Lung (tissue), 12 donors: ENCODE measurements around the gene NYAP2. TPM values are rescaled to one million over a fixed set of nuclear protein-coding genes. Genes with fewer than 3 reads are reported as not detected.

ENCODE experiments used
- ATAC-seq: fragments of 200-7000 bp; cut with Tn5 transposase; one replicate; pipeline ENCODE4 v1.9.1; 2020; ENCODE audit warnings: moderate number of reproducible peaks; ENCODE audit not compliant: insufficient read depth, low FRiP score
- DNase-seq, 3 donors: peaks; one replicate each; pipeline ENCODE4 v3.0.0-alpha.2; 2013 to 2017
- H3K27ac ChIP-seq, 2 donors: one replicate each; pipeline ENCODE4 v1.5.1; 2013; ENCODE audit warnings: mild to moderate bottlenecking in 2 of 2, moderate library complexity in 2 of 2, control low read depth in 1 of 2, inconsistent platforms in 1 of 2, low read depth in 1 of 2, low read length in 1 of 2
- H3K27me3 ChIP-seq, 3 donors: one replicate each; pipeline ENCODE4 v1.5.1; 2013; ENCODE audit warnings: low read length in 2 of 3; ENCODE audit not compliant: control insufficient read depth in 3 of 3, insufficient read depth in 3 of 3
- H3K36me3 ChIP-seq, 4 donors: one replicate each; pipeline ENCODE4 v1.5.1; 2013; ENCODE audit warnings: low read length in 4 of 4, mild to moderate bottlenecking in 1 of 4, moderate library complexity in 1 of 4; ENCODE audit not compliant: control insufficient read depth in 4 of 4, insufficient read depth in 4 of 4
- H3K4me1 ChIP-seq, 5 donors: one replicate each; pipeline ENCODE4 v1.5.1; 2013; ENCODE audit warnings: low read length in 5 of 5, mild to moderate bottlenecking in 2 of 5, moderate library complexity in 1 of 5; ENCODE audit not compliant: control insufficient read depth in 5 of 5, insufficient read depth in 5 of 5
- H3K4me3 ChIP-seq: one replicate; pipeline ENCODE4 v1.5.1; 2013; ENCODE audit warnings: mild to moderate bottlenecking, control low read depth, moderate library complexity
- H3K9ac ChIP-seq, 2 donors: one replicate each; pipeline ENCODE4 v1.5.1; 2013; ENCODE audit warnings: low read length in 2 of 2, control low read depth in 1 of 2; ENCODE audit not compliant: insufficient read depth in 1 of 2
- H3K9me3 ChIP-seq, 4 donors: one replicate each; pipeline ENCODE4 v1.5.1; 2013; ENCODE audit warnings: low read length in 3 of 4, mild to moderate bottlenecking in 1 of 4, moderate library complexity in 1 of 4; ENCODE audit not compliant: control insufficient read depth in 4 of 4, insufficient read depth in 3 of 4
- WGBS, 2 donors: extraction: QIAGEN DNeasy Blood & Tissue Kit; methylation state at CpG; one replicate each; pipeline ENCODE4 v1.1.7; 2013; 5-methylcytosine and 5-hydroxymethylcytosine counted together
- polyA plus RNA-seq, 2 donors: library from polyadenylated mRNA; stranded (reverse); fragments of 200-250 nt; gene quantifications; one replicate each; pipeline ENCODE4 v1.2.1, GENCODE V29; 2013
- total RNA-seq, 2 donors: library from RNA; depleted of rRNA in 1 of 2; stranded (reverse); fragments of >200 nt in 1 of 2; gene quantifications; one replicate each; pipeline ENCODE4 v1.2.1, GENCODE V29; 2014 to 2021
- TF ChIP-seq, protein P1 (sequence below): IDR thresholded peaks from 2 replicates; pipeline ENCODE4 v1.5.1; 2012; ENCODE audit warnings: mild to moderate bottlenecking; ENCODE audit errors: control extremely low read depth, extremely low read depth
- donor health status: control.
- donor health status: control.
- donor health status: Bipolar disorder and iron deficiency.
- donor health status: healthy.
- donor health status: DM: yes; HTN: yes; CAD: no.

NYAP2 gene
- total and polyA plus RNA-seq, 4 donors, result 0.20 to 1.6 (median 0.83) TPM

DNA sequence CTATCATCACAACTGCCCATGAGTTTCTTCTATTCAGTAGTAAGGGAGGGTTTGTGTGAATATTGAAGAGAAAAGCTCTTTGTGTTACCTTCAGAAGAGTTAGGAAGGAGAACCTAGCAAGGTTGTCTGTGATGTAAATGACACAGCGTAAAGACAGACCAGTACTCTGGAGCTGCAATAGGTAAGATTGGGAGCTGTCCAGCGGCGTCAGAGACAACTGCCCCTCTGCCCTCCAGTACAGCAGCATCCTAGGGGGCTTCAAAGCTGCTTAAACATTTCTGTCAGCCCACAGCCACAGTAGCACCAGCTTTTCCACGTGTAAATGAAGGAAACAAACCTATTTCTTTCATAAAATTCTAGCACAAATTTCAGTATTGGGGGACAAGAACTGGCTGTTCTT lies 34.5 kb downstream of the NYAP2 start:
- TF ChIP-seq, protein P1, sequence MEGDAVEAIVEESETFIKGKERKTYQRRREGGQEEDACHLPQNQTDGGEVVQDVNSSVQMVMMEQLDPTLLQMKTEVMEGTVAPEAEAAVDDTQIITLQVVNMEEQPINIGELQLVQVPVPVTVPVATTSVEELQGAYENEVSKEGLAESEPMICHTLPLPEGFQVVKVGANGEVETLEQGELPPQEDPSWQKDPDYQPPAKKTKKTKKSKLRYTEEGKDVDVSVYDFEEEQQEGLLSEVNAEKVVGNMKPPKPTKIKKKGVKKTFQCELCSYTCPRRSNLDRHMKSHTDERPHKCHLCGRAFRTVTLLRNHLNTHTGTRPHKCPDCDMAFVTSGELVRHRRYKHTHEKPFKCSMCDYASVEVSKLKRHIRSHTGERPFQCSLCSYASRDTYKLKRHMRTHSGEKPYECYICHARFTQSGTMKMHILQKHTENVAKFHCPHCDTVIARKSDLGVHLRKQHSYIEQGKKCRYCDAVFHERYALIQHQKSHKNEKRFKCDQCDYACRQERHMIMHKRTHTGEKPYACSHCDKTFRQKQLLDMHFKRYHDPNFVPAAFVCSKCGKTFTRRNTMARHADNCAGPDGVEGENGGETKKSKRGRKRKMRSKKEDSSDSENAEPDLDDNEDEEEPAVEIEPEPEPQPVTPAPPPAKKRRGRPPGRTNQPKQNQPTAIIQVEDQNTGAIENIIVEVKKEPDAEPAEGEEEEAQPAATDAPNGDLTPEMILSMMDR, result no peak
- DNase-seq (peak in 1 of 3 donors; percentile 0), ATAC-seq (no peak)
- H3K27ac ChIP-seq, result no peak overlapping the region
- no peaks in the 10 kb centered on the region for H3K36me3 ChIP-seq
- H3K9me3 ChIP-seq, result no peaks in the 10 kb centered on the region
- peaks cover 0 to 3% (median 2%) of the 10 kb centered on the region in 3 donors for H3K27me3 ChIP-seq
- H3K4me3 ChIP-seq, result no peak overlapping the region
- H3K4me1 ChIP-seq, result peaks cover 0 to 4% (median 0%) of the 10 kb centered on the region in 5 donors
- 40 to 45% methylated on average over 4 of the region's 4 CpGs for WGBS, 2 donors
- no peak overlapping the region for H3K9ac ChIP-seq

DNA sequence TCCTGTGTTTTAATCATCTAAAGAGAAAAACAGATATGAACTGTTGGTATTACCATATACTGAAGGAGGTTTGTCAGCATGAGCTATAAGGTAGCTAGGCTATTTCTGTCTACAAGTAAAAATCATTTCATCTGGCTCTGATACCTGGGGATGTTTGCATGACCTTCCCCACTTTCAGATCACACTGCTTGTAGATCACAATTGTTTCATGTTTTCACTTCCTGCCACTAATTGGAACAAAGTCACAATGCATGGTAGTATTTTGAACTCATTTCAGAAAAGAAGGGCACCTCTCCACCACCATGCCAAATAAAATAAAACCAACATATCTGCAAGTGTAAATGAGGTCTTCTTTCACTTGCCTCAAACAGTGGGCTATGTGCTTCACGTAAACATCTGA lies 37.8 kb downstream of the NYAP2 start:
- Histone ChIP-seq H3K27ac (no peak overlapping the region), H3K9me3 (no peaks in the 10 kb centered on the region), H3K9ac (no peak overlapping the region), H3K36me3 (no peaks in the 10 kb centered on the region), H3K27me3 (peaks cover 0 to 3% (median 2%) of the 10 kb centered on the region in 3 donors), H3K4me1 (no peaks in the 10 kb centered on the region), H3K4me3 (no peak overlapping the region)
- 89 to 90% methylated on average over 1 of the region's 1 CpG for WGBS, 2 donors
- TF ChIP-seq, protein P1, result no peak
- no peak for DNase-seq
- no peak for ATAC-seq

DNA sequence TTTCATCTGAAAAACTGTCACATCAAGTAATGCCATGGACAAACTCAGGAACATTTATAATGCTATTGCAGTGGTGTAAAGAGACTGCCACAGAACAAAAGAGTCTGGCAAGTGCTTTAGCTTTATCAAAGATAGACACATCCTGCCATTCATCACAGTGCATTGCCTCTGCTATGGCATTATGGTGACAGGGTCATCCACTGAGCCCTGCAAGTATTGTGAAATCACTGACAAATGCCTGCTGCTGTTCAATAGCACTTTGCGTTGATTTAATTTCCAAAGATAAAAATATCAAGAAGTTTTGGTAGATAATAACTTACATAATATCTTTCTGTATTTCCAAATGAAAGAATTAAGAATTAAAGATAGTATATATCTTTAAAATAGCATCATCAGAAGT lies 38.7 kb downstream of the NYAP2 start:
- ATAC-seq (no peak), DNase-seq (peak in 1 of 3 donors; percentile 4)
- Histone ChIP-seq H3K27ac (no peak overlapping the region), H3K27me3 (peaks cover 0 to 3% (median 2%) of the 10 kb centered on the region in 3 donors), H3K9me3 (no peaks in the 10 kb centered on the region), H3K36me3 (no peaks in the 10 kb centered on the region), H3K4me1 (no peaks in the 10 kb centered on the region), H3K4me3 (no peak overlapping the region), H3K9ac (no peak overlapping the region)
- WGBS, 2 donors, result 45 to 59% methylated on average over 1 of the region's 1 CpG
- TF ChIP-seq, protein P1, result no peak

DNA sequence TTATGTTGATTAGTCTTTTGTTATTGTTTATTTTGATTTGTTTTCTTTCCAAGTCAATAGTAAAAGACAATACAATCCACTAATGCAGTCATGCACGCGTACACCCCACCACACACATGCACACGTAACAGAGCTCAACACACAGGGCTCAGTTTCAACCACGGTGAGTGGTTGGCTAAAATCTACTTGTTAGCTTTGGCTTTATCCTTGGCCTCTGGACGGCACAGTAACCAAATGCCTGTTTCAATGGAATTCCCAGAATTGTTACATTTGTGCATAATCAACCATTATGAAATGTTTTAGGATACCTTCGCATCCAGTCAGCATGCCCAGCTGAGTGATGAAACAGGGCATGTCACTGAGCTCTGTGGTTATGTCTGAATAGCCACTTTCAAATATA lies 53.2 kb downstream of the NYAP2 start:
- no peak overlapping the region for H3K9ac ChIP-seq
- ATAC-seq (no peak), DNase-seq (no peak)
- H3K4me3 ChIP-seq, result no peak overlapping the region
- TF ChIP-seq, protein P1, result no peak
- no peaks in the 10 kb centered on the region for H3K36me3 ChIP-seq
- no peaks in the 10 kb centered on the region for H3K27me3 ChIP-seq
- peaks cover 0 to 2% (median 0%) of the 10 kb centered on the region in 5 donors for H3K4me1 ChIP-seq
- H3K9me3 ChIP-seq, result no peaks in the 10 kb centered on the region
- WGBS, 2 donors, result 84 to 86% methylated on average over 6 of the region's 6 CpGs
- H3K27ac ChIP-seq, result no peak overlapping the region
